Gastrocnemius medialis (tissue), 4 donors: ENCODE data around the gene SH3BP1. TPM values are rescaled to one million over a fixed set of nuclear protein-coding genes. Genes with fewer than 3 reads are reported as not detected.

Experiments used
- ATAC-seq, 2 donors: fragments of 150-250 bp; one replicate each; pipeline ENCODE4 v1.9.1; 2016
- DNase-seq, 2 donors: peaks; one replicate each; pipeline ENCODE4 v3.0.0-alpha.2; 2019
- H3K27ac ChIP-seq, 4 donors: fragments of 200-600 bp; sonication (generic); 1 replicate in 1 of 4; 2 replicates in 3 of 4; pipeline ENCODE4 v1.5.1; 2016 to 2018; ENCODE audit warnings: mild to moderate bottlenecking in 2 of 4, moderate library complexity in 1 of 4
- H3K27me3 ChIP-seq, 3 donors: fragments of 200-600 bp; sonication (generic) in 2 of 3; 1 replicate in 1 of 3; 2 replicates in 2 of 3; pipeline versions ENCODE4 v1.5.1 to v1.6.0; 2016 to 2019; ENCODE audit warnings: mild to moderate bottlenecking in 1 of 3, moderate library complexity in 1 of 3
- H3K36me3 ChIP-seq, 2 donors: fragments of 200-600 bp; sonication (generic) in 1 of 2; one replicate each; pipeline ENCODE4 v1.5.1; 2017 to 2018
- H3K4me1 ChIP-seq, 2 donors: fragments of 200-600 bp; sonication (generic) in 1 of 2; one replicate each; pipeline ENCODE4 v1.5.1; 2016 to 2017; ENCODE audit warnings: mild to moderate bottlenecking in 2 of 2
- H3K4me3 ChIP-seq, 4 donors: fragments of 200-600 bp; sonication (generic) in 3 of 4; 1 replicate in 1 of 4; 2 replicates in 3 of 4; pipeline ENCODE4 v1.5.1; 2016 to 2019; ENCODE audit warnings: mild to moderate bottlenecking in 2 of 4
- H3K9me3 ChIP-seq, 3 donors: fragments of 200-600 bp; sonication (generic) in 2 of 3; 1 replicate in 1 of 3; 2 replicates in 2 of 3; pipeline ENCODE4 v1.5.1; 2016 to 2019
- POLR2A ChIP-seq, 2 donors: fragments of 450-650 bp; IDR thresholded peaks; one replicate each; pipeline ENCODE4 v1.6.1; 2017; ENCODE audit warnings: antibody characterized with exemption in 2 of 2, mild to moderate bottlenecking in 2 of 2, moderate library complexity in 2 of 2
- in situ Hi-C, 4 donors: fragments of 200-750 bp; cut with MboI; loops; one replicate each; pipeline versions ENCODE4 v1.15.0 to v1.8.0; 2017; ENCODE audit warnings: low sequenced_read_pairs in 4 of 4
- intact Hi-C: fragments of 100-400 bp; cut with DNase I; formaldehyde crosslinking; loops from one replicate; pipeline ENCODE4 v1.15.1; 2023; ENCODE audit warnings: low total_unique reads
- total RNA-seq, 4 donors: library from RNA; depleted of rRNA; stranded (reverse); fragments of >200 nt; gene quantifications; one replicate each; pipeline versions ENCODE4 v1.1.0 to v1.2.3, GENCODE V29; 2016
- TF ChIP-seq, protein P1 (sequence below), 5 experiments: fragments of 450-650 bp in 3 of 5; fragments of 200-600 bp in 2 of 5; sonication (generic) in 2 of 5; IDR thresholded peaks in 4 of 5; conservative IDR thresholded peaks in 1 of 5; 1 replicate in 4 of 5; 2 replicates in 1 of 5; pipeline ENCODE4 v1.5.1; 2016 to 2019; ENCODE audit warnings: antibody characterized with exemption in 5 of 5, mild to moderate bottlenecking in 3 of 5, moderate library complexity in 3 of 5

Gene SH3BP1
- total RNA-seq, 4 donors from 2014 or later = 1.1 to 1.8 (median 1.6) TPM; not detected in 1

DNA sequence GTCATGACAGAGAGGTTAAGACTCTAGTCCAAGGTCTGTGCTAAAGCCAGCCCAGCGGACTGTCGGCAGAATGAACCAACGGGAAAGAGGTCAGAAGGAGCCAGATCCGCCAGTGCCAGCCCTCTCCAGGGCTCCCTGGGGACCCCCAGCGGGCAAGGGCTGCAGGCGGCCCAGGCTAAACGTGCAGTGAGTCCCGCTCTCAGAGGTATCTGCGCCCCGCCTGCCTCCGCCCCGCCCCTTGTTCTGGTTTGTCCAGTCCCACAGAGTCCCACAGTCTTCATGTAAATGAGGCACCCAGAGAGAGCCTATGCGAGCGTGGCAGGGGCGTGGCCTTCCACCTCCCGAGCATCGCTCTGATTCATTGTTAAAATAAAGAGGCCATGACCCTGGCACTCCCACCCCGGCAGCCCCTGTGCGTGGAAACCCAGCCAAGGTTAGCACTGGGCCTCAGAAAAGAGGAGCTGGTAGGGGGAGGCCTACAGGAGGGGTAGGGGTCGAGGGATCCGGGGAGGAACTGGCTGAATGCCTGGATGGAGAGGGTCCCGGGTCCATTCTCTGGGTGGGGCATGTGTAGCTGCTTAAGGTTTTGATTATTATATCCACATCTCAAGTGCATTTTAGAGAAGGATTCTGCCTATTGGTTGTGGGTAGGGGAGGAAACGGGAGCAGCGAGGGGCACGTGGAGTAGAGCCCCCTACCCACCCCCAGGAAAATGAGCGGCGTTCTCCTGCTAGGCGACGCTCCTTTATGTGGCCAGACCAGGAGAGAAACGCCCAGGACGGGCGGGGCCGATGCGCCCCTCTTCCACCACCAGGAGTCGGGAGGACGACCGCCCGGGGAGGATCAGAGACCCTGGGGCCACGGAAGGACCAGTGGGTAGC is 57.4 kb downstream of the SH3BP1 start, which contains the start of gene TRIOBP:
TRIOBP (plus strand) TSS at position 392 of the 881 bp plus-strand sequence. CDS start 4,318 bp downstream, outside the sequence.
- intact Hi-C loops (no loop called here), in situ Hi-C loops (loop anchor here in 1 of 4 donors (10.0 kb wide), 1 partner anchor 72 kb away; no protein-coding TSS in a partner anchor)
- Histone ChIP-seq H3K4me3 (peak within 1 kb of the TSS; percentile 21 to 43 (median 34)), H3K4me1 (peaks cover 7 to 11% of the 10 kb centered on the region in 2 donors), H3K9me3 (no peaks in the 10 kb centered on the region), H3K27ac (no peak within 1 kb of the TSS), H3K36me3 (peaks cover 0 to 26% of the 10 kb centered on the region in 2 donors), H3K27me3 (no peaks in the 10 kb centered on the region)
- no peak for TF ChIP-seq POLR2A (IDR thresholded peaks at IDR 0.05)
- TF ChIP-seq, protein P1, sequence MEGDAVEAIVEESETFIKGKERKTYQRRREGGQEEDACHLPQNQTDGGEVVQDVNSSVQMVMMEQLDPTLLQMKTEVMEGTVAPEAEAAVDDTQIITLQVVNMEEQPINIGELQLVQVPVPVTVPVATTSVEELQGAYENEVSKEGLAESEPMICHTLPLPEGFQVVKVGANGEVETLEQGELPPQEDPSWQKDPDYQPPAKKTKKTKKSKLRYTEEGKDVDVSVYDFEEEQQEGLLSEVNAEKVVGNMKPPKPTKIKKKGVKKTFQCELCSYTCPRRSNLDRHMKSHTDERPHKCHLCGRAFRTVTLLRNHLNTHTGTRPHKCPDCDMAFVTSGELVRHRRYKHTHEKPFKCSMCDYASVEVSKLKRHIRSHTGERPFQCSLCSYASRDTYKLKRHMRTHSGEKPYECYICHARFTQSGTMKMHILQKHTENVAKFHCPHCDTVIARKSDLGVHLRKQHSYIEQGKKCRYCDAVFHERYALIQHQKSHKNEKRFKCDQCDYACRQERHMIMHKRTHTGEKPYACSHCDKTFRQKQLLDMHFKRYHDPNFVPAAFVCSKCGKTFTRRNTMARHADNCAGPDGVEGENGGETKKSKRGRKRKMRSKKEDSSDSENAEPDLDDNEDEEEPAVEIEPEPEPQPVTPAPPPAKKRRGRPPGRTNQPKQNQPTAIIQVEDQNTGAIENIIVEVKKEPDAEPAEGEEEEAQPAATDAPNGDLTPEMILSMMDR (IDR thresholded peaks at IDR 0.05 in 4 of 5, conservative IDR thresholded peaks at IDR 0.05 in 1 of 5) = peak; percentile 21 to 59 (median 46)
- ATAC-seq (peak; percentile 96 to 97), DNase-seq (peak; percentile 86 to 89)

DNA sequence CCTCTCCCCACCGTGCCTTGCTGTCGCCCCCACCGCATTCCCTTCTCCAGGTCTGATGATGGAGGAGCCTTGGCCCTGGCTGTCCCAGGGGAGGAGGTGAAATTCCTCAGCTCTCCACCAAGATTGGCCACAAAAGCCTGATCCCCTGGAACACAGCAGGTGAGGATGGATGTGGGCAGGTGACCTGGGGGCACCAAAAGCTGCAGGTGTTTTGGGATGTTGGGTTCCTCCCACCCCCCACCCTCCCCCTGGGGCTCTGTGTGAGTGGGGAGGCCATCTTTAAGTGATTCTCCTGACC is 58.0 kb downstream of the SH3BP1 start:
- Histone ChIP-seq H3K9me3 (no peaks in the 10 kb centered on the region), H3K4me3 (no peak overlapping the region), H3K27me3 (no peaks in the 10 kb centered on the region), H3K27ac (no peak overlapping the region), H3K4me1 (peaks cover 7 to 11% of the 10 kb centered on the region in 2 donors), H3K36me3 (peaks cover 0 to 21% of the 10 kb centered on the region in 2 donors)
- ATAC-seq (no peak), DNase-seq (no peak)
- in situ Hi-C loops = loop anchor here in 1 of 4 donors (10.0 kb wide), 1 partner anchor 73 kb away; no protein-coding TSS in a partner anchor
- no peak for TF ChIP-seq POLR2A (IDR thresholded peaks at IDR 0.05)
- TF ChIP-seq, protein P1 (IDR thresholded peaks at IDR 0.05 in 4 of 5, conservative IDR thresholded peaks at IDR 0.05 in 1 of 5) = no peak
- intact Hi-C loops = no loop called here

DNA sequence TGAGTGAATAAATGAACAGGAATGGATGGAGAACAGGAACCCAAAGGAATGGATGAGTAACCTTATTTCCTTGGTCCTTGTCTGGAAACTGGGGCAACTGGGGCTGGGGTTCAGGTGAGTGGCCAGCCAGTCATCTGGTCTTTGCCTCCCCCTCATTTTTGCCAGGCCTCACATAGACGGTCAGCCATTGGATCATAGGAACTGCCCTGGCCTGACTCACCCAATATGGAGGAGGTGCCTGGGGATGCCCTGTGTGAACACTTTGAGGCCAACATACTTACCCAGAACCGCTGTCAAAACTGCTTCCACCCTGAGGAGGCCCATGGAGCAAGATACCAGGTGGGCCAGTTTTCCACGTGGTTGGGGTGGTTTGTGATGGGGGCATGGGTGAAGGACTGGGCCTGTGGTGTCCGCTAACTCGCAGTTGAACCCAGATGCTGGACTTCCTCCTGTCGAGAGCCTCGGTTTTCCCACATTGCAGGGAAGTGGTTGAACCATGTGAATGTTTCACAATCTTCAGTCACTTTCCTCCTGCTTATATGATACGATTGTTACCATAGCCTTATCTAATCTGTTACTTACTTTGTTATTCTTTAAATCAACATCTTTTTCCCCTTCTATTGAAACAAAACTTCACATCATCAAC is 61.8 kb downstream of the SH3BP1 start:
- no peak overlapping the region for H3K27ac ChIP-seq
- DNase-seq = no peak
- peaks cover 3 to 4% of the 10 kb centered on the region in 2 donors for H3K4me1 ChIP-seq
- H3K36me3 ChIP-seq = no peaks in the 10 kb centered on the region
- no peak for ATAC-seq
- TF ChIP-seq, protein P1 (IDR thresholded peaks at IDR 0.05 in 4 of 5, conservative IDR thresholded peaks at IDR 0.05 in 1 of 5) = no peak
- TF ChIP-seq POLR2A (IDR thresholded peaks at IDR 0.05) = no peak
- in situ Hi-C loops = no loop called here
- H3K27me3 ChIP-seq = no peaks in the 10 kb centered on the region
- H3K4me3 ChIP-seq = no peak overlapping the region
- intact Hi-C loops = no loop called here
- H3K9me3 ChIP-seq = no peaks in the 10 kb centered on the region

DNA sequence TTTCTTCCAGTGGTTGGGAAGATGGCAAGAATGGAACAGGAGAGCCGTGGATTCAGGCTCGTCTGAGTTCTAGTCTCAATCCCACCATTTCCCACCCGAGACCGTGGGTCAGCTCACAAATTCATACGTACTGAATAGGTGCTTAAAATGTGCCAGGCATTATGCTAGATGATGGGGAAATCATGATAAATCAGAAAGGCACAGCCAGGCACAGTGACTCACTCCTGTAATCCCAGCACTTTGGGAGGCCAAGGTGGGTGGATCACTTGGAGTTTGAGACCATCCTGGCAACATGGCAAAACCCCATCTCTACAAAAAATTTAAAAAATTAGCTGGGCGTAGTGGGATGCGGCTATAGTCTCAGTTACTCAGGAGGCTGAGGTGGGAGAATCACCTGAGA is 64.4 kb downstream of the SH3BP1 start:
- Histone ChIP-seq H3K27ac (no peak overlapping the region), H3K4me3 (no peak overlapping the region), H3K9me3 (no peaks in the 10 kb centered on the region), H3K27me3 (no peaks in the 10 kb centered on the region), H3K4me1 (no peaks in the 10 kb centered on the region), H3K36me3 (no peaks in the 10 kb centered on the region)
- in situ Hi-C loops (no loop called here), intact Hi-C loops (no loop called here)
- DNase-seq (no peak), ATAC-seq (no peak)
- TF ChIP-seq POLR2A (IDR thresholded peaks at IDR 0.05) = no peak

DNA sequence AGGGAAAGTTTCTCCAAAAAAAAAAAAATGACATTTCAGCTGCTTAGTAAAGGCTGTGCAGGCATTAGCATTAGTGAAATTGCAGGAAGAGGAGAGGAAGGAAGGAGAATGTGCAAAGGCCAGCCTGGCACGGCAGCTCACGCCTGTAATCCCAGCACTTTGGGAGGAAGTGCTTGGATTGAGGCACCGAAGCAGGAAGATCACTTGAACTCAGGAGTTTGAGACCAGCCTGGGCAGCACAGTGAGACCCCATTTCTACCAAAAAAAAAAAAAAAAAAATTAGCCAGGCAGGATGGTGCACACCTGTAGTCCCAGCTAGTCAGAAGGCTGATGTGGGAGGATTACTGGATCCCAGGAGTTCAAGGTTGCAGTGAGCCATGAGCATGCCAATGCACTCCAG is 65.2 kb downstream of the SH3BP1 start:
- Histone ChIP-seq H3K27ac (no peak overlapping the region), H3K4me3 (no peak overlapping the region), H3K27me3 (no peaks in the 10 kb centered on the region), H3K4me1 (no peaks in the 10 kb centered on the region), H3K9me3 (no peaks in the 10 kb centered on the region), H3K36me3 (no peaks in the 10 kb centered on the region)
- intact Hi-C loops (no loop called here), in situ Hi-C loops (no loop called here)
- no peak for DNase-seq
- ATAC-seq = no peak
- TF ChIP-seq POLR2A (IDR thresholded peaks at IDR 0.05) = no peak
- TF ChIP-seq, protein P1 (IDR thresholded peaks at IDR 0.05 in 4 of 5, conservative IDR thresholded peaks at IDR 0.05 in 1 of 5) = no peak
